G401 (cell line): ENCODE measurements around the gene ZNF784. TPM values are rescaled to one million over a fixed set of nuclear protein-coding genes. Genes with fewer than 3 reads are reported as not detected.

Source experiments
- DNase-seq: peaks from one replicate; pipeline ENCODE4 v3.0.0-alpha.2; 2015; ENCODE audit warnings: low spot score
- in situ Hi-C: cut with HindIII; loops from 2 replicates; pipeline ENCODE4 v1.10.0; 2016; ENCODE audit warnings: low sequenced_read_pairs, mixed read lengths
- total RNA-seq: library from RNA; depleted of rRNA; stranded (reverse); fragments of >200 nt; shearing (Covaris generic); gene quantifications from 2 replicates; pipeline ENCODE4 v1.2.3, GENCODE V29; 2014; rRNA removed

Gene ZNF784
- 6.8 and 21.0 TPM in 2 replicates for total RNA-seq

- peak; percentile 94 for DNase-seq
- in situ Hi-C loops = loop anchor here (5.0 kb wide), 1 partner anchor 112 kb away; no protein-coding TSS in a partner anchor
Measured at GRCh38 chr19:55624109-55625003, at the start of gene ZNF784. ZNF784 (minus strand) TSS chr19:55624566; CDS start chr19:55624561, 5 bp downstream.

- no peak for DNase-seq
- in situ Hi-C loops = no loop called here
Measured at GRCh38 chr19:55673889-55674288, 49.5 kb upstream of the ZNF784 start.

DNA sequence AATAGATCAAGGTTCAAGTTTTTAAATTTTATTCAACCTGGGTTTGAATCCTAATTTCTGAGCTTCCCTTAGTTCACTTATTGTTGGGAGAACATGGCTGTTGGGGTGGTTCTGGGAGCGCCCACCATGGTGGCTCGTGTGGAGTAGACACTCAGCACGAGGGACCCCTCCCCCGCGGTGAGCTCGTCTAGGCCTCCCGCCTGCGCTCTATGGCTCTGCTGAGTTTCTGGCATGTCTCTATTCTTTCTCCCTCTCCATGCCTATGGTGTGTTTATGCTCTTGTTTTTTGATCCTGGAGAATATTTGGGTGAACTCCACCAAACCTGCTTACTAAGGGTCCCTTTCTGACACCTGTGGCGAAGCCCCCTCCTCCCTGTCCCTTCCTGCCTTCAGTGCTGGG lies 49.1 kb upstream of the ZNF784 start:
- in situ Hi-C loops = no loop called here
- DNase-seq = no peak

DNA sequence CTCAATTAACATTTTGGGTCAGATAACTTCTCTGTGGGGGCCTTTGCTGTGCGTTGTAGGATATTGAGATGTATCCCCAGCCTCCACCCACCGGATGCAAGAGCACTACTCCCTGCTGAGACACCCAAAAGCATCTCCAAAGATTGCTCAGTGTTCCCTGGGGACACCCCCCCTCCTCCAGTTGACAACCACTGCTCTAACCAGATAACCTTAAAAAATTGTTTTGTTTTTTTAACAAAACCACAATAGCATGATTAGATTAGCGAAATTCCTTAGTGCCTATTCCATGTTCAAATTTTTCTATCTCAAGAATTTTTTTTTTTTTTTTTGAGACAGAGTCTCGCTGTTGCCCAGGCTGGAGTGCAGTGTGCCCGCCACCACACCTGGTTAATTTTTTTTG lies 48.1 kb upstream of the ZNF784 start:
- in situ Hi-C loops = no loop called here

DNA sequence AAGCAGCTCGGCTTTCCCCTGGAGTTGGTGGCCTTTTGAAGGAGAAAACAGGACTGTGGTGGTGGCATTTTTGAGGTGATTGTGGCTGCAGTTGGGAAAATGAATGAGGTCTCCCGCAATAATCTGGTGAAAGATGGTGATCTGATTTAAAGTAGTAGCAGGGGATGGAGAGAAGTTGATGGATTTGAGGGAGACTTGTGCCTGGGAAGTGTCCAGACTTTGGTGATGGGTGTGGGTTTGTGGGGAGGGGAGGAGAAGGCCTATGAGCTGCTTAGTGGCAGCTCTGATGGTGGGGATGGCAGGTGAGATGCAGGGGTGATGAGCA lies 46.6 kb upstream of the ZNF784 start:
- DNase-seq = no peak
- in situ Hi-C loops = no loop called here

More for the DNA sequence above, 48.1 kb upstream of the ZNF784 start:
- DNase-seq = no peak

GRCh38 chr19:55670280-55671053 lies 46.1 kb upstream of the ZNF784 start:
- DNase-seq = peak; percentile 60
- in situ Hi-C loops = no loop called here

GRCh38 chr19:55669418-55670279 lies 45.3 kb upstream of the ZNF784 start:
- DNase-seq = peak; percentile 32
- in situ Hi-C loops = no loop called here

DNA sequence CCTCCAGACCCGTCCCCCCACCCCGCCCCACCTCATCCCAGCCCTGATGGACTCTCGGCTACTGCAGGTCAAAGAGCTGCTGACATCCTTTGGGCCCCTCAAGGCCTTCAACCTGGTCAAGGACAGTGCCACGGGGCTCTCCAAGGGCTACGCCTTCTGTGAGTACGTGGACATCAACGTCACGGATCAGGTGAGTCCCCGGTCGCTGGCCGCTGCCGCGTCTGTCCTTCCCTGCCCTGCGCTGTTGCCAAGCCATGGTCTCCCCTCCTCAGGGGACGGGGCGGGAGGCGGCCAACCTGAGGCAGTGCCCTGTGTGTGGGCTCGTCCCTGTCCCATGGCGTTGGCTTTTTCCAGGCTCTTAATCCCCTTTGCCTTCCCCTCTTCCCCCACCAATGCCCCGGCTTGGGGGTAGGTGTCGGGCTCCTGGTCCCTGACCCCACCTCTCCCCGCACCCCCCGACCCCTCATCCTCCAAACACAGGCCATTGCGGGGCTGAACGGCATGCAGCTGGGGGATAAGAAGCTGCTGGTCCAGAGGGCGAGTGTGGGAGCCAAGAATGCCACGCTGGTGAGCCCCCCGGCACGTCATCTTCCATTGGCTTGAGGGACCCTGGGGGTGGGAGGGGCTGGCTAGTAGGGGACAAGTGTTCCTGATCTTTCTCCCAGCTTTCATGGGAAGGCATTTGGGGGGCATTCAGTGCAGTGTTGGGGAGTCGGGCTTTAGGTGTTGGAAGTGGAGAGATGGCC lies 44.4 kb upstream of the ZNF784 start:
- in situ Hi-C loops = no loop called here

GRCh38 chr19:55667958-55668357 lies 43.6 kb upstream of the ZNF784 start:
- no peak for DNase-seq
- in situ Hi-C loops = no loop called here

More for the DNA sequence above, 44.4 kb upstream of the ZNF784 start:
- no peak for DNase-seq

DNA sequence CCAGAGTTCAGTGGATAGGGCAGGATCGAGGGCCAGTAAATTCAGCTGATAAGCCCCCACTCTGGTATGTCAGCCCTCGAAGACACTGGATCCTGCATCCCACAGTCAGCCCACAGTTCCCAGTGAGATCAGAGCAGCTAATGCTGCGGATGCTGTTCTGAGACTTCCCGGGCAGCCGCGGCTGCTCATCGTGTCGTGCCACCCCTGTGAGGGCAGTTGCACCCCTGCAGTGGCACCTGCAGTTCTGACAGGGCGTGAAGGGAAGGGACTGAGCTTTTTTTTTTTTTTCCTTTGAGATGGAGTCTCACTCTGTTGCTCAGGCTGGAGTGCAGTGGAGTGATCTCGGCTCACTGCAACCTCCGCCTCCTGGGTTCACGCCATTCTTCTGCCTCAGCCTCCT lies 43.1 kb upstream of the ZNF784 start:
- in situ Hi-C loops = no loop called here
- no peak for DNase-seq

DNA sequence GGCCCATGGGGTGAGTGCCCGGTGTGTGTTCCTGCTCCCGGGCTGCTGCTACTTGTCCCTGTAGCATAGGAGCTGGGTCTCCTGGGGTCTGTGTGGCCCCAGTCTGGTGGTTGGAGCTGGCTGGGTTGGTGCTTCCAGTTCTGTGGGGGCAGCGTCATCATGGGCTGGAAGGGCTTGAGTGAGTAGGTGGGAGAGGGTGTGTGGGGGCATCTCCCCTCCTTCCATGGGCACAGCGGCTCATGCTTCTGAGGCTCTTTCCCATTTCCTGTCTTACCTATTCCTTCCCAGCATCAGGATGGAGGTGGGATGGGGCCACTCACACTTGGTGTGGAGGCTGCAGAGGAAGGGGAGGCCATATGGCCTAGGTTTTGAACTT lies 42.6 kb upstream of the ZNF784 start:
- no peak for DNase-seq
- in situ Hi-C loops = no loop called here

DNA sequence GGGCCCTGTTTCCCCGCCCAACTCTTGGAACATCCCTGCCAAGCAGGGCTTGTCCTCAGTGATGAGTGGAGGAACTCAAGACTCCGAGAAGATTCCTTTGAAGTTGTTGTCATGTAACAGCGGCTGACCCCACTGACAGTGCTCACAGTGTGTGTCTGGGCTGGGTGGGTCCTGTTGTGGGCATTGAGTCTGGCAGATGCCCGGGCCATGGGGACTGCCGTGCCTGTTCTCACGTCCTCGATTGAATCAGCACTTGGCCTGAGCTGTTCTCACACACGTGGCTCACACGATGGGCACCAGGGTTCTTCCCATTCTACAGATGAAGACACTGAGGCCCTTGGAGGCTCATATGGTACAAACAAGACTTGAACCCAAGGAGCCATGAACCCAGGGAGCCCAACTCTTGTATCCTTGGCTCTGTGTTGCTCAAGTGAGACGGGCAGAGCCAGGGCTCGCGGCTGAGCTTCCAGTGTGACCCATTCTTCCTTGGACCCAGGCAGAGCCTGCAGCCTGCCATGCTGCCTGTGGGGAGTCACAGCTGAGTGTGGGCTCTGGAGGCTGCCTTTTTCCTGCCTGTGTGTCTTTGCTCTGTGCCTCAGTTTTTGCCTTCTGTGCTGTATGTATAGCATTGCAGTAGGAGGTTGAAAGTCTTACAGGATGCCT lies 42.1 kb upstream of the ZNF784 start:
- in situ Hi-C loops = no loop called here
- DNase-seq = no peak

DNA sequence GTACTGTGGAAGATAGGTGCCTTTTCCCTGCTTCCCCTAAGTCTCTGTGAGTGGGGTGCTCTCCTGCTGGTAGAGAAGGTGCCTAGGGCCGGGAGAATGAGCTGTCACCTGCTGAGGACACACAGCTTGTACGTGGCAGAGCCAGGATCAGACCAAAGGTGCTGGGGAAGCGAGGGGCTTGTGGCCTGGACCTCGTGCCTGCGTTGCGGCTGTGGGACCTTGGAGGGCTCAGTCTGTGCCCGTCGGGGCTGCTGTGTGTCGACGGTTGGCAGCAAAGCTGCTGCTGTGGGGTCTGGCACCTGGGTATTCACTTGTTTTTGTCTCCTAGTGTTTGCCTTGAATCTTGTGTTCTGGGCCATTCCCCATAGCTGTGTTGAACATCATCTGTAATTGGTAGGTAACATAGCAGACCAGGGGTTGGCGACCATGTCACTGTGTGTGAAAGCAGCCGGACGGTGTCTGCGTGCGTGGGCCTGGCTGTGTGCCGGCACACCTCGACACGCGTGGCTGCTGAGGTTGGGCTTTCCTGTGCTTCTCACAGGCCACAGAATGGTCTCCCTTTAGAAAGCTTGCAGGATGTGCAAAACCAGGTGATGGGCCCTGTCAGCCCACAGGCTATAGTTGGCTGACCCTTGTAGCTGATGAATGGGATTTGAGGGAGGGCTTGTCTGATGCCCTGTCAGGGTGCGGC lies 39.6 kb upstream of the ZNF784 start:
- in situ Hi-C loops = no loop called here
- DNase-seq = no peak

- no peak for DNase-seq
- in situ Hi-C loops = no loop called here
Measured at GRCh38 chr19:55661826-55662225, 37.5 kb upstream of the ZNF784 start.

DNA sequence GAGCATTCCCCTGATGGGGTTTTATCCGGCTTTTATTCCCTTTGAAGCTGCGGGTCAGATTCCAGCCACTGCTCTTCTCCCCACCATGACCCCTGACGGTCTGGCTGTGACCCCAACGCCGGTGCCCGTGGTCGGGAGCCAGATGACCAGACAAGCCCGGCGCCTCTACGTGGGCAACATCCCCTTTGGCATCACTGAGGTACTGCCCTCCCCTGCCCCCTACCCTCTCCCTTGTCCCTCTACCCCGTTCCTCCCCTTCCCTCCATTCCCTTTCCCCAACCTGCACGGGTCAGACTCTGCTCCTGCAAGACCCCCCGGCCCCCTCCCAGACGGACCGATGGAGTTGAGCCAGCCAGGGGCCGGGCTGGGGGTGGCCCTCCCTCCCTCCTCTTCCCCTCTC lies 36.6 kb upstream of the ZNF784 start:
- in situ Hi-C loops = no loop called here
- DNase-seq = no peak

- no peak for DNase-seq
- in situ Hi-C loops = no loop called here
Measured at GRCh38 chr19:55660404-55660803, 36.0 kb upstream of the ZNF784 start.

DNA sequence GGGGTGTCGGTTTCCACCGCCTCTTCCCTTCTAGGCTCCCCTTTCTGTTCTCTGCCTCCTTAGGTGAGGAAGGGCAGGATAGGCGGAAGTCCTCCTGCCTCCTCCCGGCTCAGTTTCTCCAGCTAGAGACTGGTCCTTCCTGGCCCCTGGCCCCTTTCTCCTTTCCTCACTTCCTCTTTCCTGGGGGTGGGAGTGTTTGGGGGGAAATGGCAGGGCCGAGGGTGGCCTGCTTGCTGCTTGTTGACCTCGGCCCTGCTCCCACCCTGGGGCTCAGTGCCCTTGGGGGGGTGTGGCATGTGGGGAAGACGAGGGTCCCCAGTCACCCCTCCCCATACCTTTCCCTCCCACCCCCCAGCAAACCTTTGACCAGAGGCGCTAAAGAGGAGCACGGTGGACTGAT lies 35.5 kb upstream of the ZNF784 start:
- DNase-seq = no peak
- in situ Hi-C loops = no loop called here
